NCI-H128 (cell line): ENCODE results near the gene VWA5B2.

ENCODE experiments used
- DNase-seq: peaks from one replicate; lab custom pipeline; 2025; ENCODE audit not compliant: unreplicated experiment; lab: John Stamatoyannopoulos, UW

VWA5B2 gene

DNA sequence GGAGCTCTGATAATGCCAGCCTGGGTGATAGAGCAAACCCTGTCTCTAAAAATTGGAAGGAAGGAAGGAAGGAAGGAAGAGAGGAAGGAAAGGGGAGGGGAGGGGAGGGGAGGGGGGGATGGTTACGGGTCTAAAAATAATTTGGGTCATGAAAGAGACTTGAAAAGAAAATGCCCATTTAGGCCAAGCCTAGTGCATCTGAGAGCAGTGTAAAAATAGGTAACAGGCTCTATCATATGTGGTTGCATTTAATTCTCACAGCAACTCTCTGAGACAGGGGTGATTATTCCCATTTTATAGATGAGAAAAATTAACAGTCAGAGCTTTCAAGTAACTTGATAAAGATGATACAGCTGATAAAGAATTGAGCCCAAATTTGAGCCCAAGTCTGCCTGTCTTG is 42.9 kb downstream of the VWA5B2 start:
- no peak for DNase-seq

DNA sequence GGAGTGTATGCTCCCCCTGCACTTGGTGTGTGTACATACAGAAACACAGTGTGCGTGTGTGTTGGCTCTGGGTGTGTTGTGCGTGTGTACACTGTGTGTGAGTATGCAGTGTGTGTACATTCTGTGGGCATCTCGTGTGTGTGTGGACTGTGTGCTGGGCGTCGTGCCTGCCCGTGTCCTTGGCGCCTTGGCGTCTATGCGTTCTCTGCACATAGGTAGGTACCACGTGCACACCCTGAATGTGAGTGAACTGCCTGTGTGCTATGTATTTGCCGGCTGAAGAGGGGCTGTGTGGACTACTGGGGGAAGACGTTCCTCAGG is 46.0 kb downstream of the VWA5B2 start:
- DNase-seq: no peak

DNA sequence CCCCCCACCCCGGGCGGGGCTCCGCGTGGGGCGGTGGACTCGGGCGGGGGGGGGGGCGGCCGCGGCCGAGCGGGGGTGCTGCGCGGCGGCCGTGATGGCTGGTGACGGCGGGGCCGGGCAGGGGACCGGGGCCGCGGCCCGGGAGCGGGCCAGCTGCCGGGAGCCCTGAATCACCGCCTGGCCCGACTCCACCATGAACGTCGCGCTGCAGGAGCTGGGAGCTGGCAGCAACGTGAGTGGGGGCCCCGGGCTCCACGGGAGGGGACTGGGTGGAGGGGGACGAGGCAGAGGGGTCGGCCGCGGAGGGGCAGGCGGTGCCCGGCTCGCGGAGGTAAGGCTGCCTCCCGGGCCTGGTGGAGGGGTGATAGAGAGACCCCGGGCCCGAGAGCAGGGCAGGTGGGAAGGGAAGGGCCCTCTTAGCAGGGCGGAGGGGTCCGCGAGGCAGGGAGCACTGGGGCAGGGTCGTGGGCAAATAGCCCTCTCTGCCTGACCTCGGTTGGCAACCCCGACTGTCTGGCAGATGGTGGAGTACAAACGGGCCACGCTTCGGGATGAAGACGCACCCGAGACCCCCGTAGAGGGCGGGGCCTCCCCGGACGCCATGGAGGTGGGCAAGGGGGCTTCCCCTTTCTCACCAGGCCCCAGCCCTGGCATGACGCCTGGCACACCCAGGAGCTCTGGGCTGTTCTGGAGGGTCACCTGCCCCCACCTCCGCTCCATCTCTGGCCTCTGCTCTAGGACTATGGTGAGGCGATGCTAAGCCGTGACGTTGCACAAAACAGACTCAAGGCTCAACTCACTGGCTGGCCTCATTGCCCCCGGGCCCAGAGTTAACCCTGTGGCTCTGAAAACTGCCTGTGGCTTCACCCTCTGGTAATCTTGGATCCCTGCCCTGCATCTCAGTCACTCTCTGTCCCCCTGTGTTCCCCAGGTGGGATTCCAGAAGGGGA is 46.9 kb downstream of the VWA5B2 start, which contains the start of gene ECE2:
Gene ECE2 (plus strand): TSS at position 62 of the 950 bp plus-strand sequence. CDS start 132 bp downstream, at position 194.
- no peak for DNase-seq

DNA sequence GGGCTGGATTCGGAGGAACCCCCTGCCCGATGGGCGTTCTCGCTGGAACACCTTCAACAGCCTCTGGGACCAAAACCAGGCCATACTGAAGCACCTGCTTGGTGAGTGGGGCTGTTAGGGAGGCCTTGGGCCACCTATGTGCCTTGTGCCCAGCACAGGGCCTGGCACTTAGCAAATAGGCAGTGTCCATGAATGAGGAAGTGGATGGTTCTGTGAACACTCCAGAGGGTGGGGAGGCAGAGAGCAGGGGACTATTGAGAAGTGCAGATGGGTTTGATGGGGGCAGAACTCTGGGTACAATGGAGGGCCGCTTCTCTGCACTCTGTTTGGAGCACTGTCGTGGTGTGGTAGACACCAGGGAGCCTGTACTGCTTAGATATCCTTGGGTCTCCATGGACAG is 48.0 kb downstream of the VWA5B2 start:
- DNase-seq: no peak

DNA sequence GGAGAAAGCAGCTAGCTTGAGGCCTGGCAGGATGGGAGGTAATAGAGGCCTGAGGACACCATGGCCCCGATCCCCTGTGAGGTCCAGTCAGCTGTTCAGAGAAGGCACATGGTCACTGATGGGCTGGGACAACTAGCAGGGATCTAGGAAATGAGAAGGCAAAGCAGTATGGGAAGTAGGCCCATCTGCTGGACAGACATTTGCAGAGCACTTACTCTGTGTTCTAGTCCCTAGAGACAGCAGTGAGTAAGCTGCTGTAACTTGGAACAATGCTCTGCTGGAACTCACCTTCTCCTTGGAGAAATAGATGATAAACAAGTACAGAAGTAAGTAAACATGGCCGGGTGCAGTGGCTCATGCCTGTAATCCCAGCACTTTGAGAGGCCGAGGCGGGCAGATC is 53.6 kb downstream of the VWA5B2 start:
- no peak for DNase-seq

DNA sequence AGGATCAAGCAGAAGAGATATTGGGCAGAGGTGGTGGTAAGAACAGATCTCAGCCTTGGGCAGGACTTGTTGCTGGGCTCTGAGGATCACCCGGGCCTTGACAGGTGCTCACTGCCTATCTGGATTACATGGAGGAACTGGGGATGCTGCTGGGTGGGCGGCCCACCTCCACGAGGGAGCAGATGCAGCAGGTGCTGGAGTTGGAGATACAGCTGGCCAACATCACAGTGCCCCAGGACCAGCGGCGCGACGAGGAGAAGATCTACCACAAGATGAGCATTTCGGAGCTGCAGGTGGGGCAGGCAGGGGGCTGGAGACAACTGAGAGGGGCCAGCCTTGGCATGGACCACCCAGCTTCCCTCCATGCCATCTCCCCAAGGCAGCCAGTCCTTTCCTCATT is 54.3 kb downstream of the VWA5B2 start:
- DNase-seq: no peak

DNA sequence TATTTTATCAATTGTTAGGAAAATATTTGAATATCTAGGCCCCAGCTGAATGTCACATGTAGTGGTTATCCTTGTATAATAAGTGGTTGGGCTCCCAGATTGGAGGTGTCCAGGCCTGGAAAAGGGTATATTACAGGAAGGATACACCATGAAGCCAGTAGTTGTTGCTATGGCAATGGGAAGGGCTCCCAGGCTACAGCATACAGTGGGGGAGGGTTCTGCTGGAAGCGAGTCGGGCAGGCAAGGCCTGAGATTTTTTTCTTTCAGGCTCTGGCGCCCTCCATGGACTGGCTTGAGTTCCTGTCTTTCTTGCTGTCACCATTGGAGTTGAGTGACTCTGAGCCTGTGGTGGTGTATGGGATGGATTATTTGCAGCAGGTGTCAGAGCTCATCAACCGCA is 55.3 kb downstream of the VWA5B2 start:
- DNase-seq: peak; percentile 71

DNA sequence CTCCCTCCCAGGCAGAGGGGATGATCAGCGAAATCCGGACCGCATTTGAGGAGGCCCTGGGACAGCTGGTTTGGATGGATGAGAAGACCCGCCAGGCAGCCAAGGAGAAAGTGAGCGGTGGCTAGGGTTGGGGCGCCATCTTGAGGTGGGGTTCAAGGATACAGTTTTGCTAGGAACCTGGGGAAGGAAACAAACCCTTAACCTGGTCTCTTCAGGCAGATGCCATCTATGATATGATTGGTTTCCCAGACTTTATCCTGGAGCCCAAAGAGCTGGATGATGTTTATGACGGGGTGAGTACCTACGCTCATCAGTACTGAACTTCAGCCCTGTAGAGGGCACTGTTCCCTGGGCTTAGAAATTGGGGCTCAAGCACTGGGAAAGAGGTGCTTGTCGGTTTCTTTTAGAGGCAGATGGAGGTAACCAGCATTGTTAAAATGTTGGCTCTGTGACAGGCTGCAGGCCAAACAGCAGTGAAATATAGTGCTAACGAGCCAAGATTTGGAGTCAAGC is 60.1 kb downstream of the VWA5B2 start:
- peak; percentile 43 for DNase-seq

DNA sequence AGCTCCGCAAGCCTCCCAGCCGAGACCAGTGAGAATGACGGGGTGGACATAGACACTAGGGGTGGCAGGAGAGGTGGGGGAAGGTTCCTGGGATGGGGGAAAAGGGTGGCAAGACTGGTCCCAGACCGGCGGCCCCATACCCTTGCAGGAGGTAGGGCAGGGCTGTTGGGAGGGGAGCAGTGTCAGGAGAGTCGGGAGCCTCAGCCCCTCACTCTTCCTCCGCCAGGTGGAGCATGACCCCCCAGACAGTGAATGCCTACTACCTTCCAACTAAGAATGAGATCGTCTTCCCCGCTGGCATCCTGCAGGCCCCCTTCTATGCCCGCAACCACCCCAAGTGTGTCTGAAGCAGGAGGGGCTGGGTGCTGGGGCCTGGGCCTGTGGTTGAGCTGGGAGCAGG is 60.9 kb downstream of the VWA5B2 start:
- no peak for DNase-seq

DNA sequence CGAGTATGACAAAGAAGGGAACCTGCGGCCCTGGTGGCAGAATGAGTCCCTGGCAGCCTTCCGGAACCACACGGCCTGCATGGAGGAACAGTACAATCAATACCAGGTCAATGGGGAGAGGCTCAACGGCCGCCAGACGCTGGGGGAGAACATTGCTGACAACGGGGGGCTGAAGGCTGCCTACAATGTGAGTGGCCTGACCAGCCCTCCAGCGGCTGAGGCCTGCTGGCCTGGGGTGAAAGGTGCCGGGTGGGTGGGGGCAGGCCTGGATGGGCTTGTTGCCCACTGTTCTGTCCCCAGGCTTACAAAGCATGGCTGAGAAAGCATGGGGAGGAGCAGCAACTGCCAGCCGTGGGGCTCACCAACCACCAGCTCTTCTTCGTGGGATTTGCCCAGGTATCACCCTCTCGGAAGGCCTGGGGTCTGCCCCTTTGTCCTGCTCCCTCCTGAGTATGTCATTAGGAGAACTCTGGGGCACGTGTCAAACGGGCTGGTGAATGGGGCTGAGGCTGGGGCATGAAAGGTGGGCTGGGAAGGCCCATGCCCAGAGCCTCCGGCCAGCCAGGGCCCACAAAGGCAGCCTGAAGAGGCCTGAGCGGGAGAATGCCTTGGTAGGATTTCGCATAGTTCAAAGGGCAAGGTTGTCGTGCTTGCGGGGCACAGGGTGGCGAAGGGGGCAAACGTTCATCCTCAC is 61.8 kb downstream of the VWA5B2 start:
- DNase-seq: no peak
